GM12874 (cell line): ENCODE measurements around the gene TARS3.

Experiments
- CTCF ChIP-seq: IDR thresholded peaks from 2 replicates; pipeline ENCODE4 v1.5.1; 2011; ENCODE audit warnings: low read depth, mild to moderate bottlenecking, control low read depth, low read length, moderate library complexity; ENCODE audit not compliant: insufficient read depth

Gene TARS3

GRCh38 chr15:101625980-101626379 is 98.3 kb downstream of the TARS3 start:
- no peak for TF ChIP-seq CTCF

GRCh38 chr15:101625184-101625583 is 99.1 kb downstream of the TARS3 start:
- no peak for TF ChIP-seq CTCF

- TF ChIP-seq CTCF = no peak
These were observed 100.6 kb downstream of the TARS3 start for GRCh38 chr15:101623367-101624304.

- no peak for TF ChIP-seq CTCF
These were observed 102.3 kb downstream of the TARS3 start for GRCh38 chr15:101621961-101622360.

- TF ChIP-seq CTCF = no peak
These were observed 103.6 kb downstream of the TARS3 start for GRCh38 chr15:101620671-101621070.

GRCh38 chr15:101619615-101619865 is 104.7 kb downstream of the TARS3 start:
- TF ChIP-seq CTCF = no peak

- no peak for TF ChIP-seq CTCF
These were observed 105.2 kb downstream of the TARS3 start for GRCh38 chr15:101618851-101619614.
